IMR-90 (cell line): ENCODE results near the gene TMEM240. TPM values are rescaled to one million over a fixed set of nuclear protein-coding genes. Genes with fewer than 3 reads are reported as not detected.
A peak's percentile ranks its signal among the peaks of the same experiment; 100 is the strongest.

ENCODE experiments used
- ATAC-seq: fragments of 200-7000 bp; cut with Tn5 transposase; 2 replicates; pipeline ENCODE4 v1.9.1; 2020; ENCODE audit warnings: low read depth, mild to moderate bottlenecking, moderate library complexity
- BruUV-seq: library from RNA; stranded (reverse); fragments of 400-500 nt; replicated peaks from 2 replicates; lab custom pipeline; 2021; lab: Mats Ljungman, UMichigan
- CTCF ChIA-PET: fragments of 300-600 bp; formaldehyde crosslinking; extraction: SDS; loops from one replicate; lab custom pipeline; 2021; ENCODE audit warnings: antibody characterized with exemption; lab: Yijun Ruan, JAX
- POLR2A ChIA-PET: fragments of 300-600 bp; sonication (Branson Sonifier 250); formaldehyde crosslinking; loops from one replicate; lab custom pipeline; 2022; ENCODE audit warnings: antibody characterized with exemption; ENCODE audit not compliant: unreplicated experiment; lab: Charles Lee
- DNase-seq: peaks from one replicate; pipeline ENCODE4 v3.0.0; 2013
- H2AFZ ChIP-seq: replicated peaks from 2 replicates; pipeline ENCODE3; 2013; ENCODE audit warnings: low read length, mild to moderate bottlenecking; ENCODE audit not compliant: poor library complexity
- H2AK5ac ChIP-seq: 2 replicates; pipeline ENCODE4 v1.6.1; 2013; ENCODE audit warnings: low read depth, low read length, inconsistent platforms
- H2AK9ac ChIP-seq: replicated peaks from 2 replicates; pipeline ENCODE3; 2013; ENCODE audit warnings: mild to moderate bottlenecking, low read depth, low read length, moderate library complexity; ENCODE audit not compliant: poor library complexity
- H2BK120ac ChIP-seq: 2 replicates; pipeline ENCODE4 v1.6.1; 2013; ENCODE audit warnings: low read depth, low read length, inconsistent platforms
- H2BK15ac ChIP-seq: 3 replicates; pipeline ENCODE4 v1.6.1; 2013; ENCODE audit warnings: low read depth, low read length, inconsistent platforms
- H2BK20ac ChIP-seq: 2 replicates; pipeline ENCODE4 v1.6.1; 2013; ENCODE audit warnings: low read depth, mild to moderate bottlenecking, inconsistent platforms, low read length, moderate library complexity
- H2BK5ac ChIP-seq: 2 replicates; pipeline ENCODE4 v1.6.1; 2013; ENCODE audit warnings: mild to moderate bottlenecking, low read depth, low read length, inconsistent platforms; ENCODE audit not compliant: poor library complexity, severe bottlenecking
- H3K14ac ChIP-seq: replicated peaks from 2 replicates; pipeline ENCODE4 v1.6.1; 2013; ENCODE audit warnings: low read depth, low read length, inconsistent platforms
- H3K18ac ChIP-seq: 2 replicates; pipeline ENCODE4 v1.6.1; 2013; ENCODE audit warnings: low read depth, low read length, control low read depth
- H3K23ac ChIP-seq: 2 replicates; pipeline ENCODE4 v1.6.1; 2013; ENCODE audit warnings: low read depth, low read length, inconsistent platforms
- H3K27ac ChIP-seq: 2 replicates; pipeline ENCODE4 v1.5.1; 2013; ENCODE audit warnings: mild to moderate bottlenecking, control low read depth, low read length; ENCODE audit not compliant: insufficient read depth
- H3K27me3 ChIP-seq: 2 replicates; pipeline ENCODE4 v1.6.1; 2013; ENCODE audit warnings: low read length; ENCODE audit not compliant: control insufficient read depth, insufficient read depth
- H3K36me3 ChIP-seq: 2 replicates; pipeline ENCODE4 v1.6.1; 2013; ENCODE audit warnings: low read length, mixed read lengths; ENCODE audit not compliant: control insufficient read depth, insufficient read depth
- H3K4ac ChIP-seq: 2 replicates; pipeline ENCODE4 v1.6.1; 2013; ENCODE audit warnings: low read depth, low read length, inconsistent platforms
- H3K4me1 ChIP-seq: 2 replicates; pipeline ENCODE4 v1.6.1; 2013; ENCODE audit warnings: low read length, mixed read lengths; ENCODE audit not compliant: control insufficient read depth, insufficient read depth
- H3K4me2 ChIP-seq: 2 replicates; pipeline ENCODE4 v1.6.1; 2013; ENCODE audit warnings: low read depth, mild to moderate bottlenecking, control low read depth, low read length, moderate library complexity
- H3K4me3 ChIP-seq: 2 replicates; pipeline ENCODE4 v1.5.1; 2013; ENCODE audit warnings: low read depth, mild to moderate bottlenecking, control low read depth, low read length, moderate library complexity; ENCODE audit not compliant: insufficient read depth
- H3K56ac ChIP-seq: 2 replicates; pipeline ENCODE4 v1.6.1; 2013; ENCODE audit warnings: low read length, inconsistent platforms; ENCODE audit not compliant: insufficient read depth; ENCODE audit errors: extremely low read depth
- H3K79me1 ChIP-seq, 2 experiments: 2 replicates each; pipeline ENCODE4 v1.6.1; 2013; ENCODE audit warnings: low read length in 2 of 2, inconsistent platforms in 1 of 2, low read depth in 1 of 2
- H3K9ac ChIP-seq: 2 replicates; pipeline ENCODE4 v1.6.1; 2013; ENCODE audit warnings: low read depth, low read length, control low read depth
- H3K9me1 ChIP-seq: 2 replicates; pipeline ENCODE4 v1.6.1; 2013; ENCODE audit warnings: low read length, inconsistent platforms; ENCODE audit not compliant: insufficient read depth
- H3K9me3 ChIP-seq: 2 replicates; pipeline ENCODE4 v1.6.1; 2013; ENCODE audit warnings: low read length; ENCODE audit not compliant: control insufficient read depth, insufficient read depth
- H4K20me1 ChIP-seq: 2 replicates; pipeline ENCODE4 v1.6.1; 2013; ENCODE audit warnings: low read length, inconsistent platforms; ENCODE audit not compliant: insufficient read depth
- H4K5ac ChIP-seq: 2 replicates; pipeline ENCODE4 v1.6.1; 2013; ENCODE audit warnings: mild to moderate bottlenecking, low read depth, low read length, control low read depth
- H4K8ac ChIP-seq, 2 experiments: 2 replicates each; pipeline ENCODE4 v1.6.1; 2013; ENCODE audit warnings: low read depth in 2 of 2, low read length in 2 of 2, control low read depth in 1 of 2, inconsistent platforms in 1 of 2
- H4K91ac ChIP-seq: 2 replicates; pipeline ENCODE4 v1.6.1; 2013; ENCODE audit warnings: low read depth, low read length, inconsistent platforms; ENCODE audit not compliant: insufficient read depth
- BHLHE40 ChIP-seq: fragments of 150-350 bp; IDR thresholded peaks from 2 replicates; pipeline ENCODE4 v1.6.1; 2016; ENCODE audit warnings: mild to moderate bottlenecking, low read depth, low read length
- CEBPB ChIP-seq: IDR thresholded peaks from 2 replicates; pipeline ENCODE4 v1.6.1; 2012; ENCODE audit warnings: low read depth, low read length, improper control_type of control experiment
- CHD1 ChIP-seq: IDR thresholded peaks from 2 replicates; pipeline ENCODE4 v1.6.1; 2012; ENCODE audit warnings: low read depth, low read length, improper control_type of control experiment
- CTCF ChIP-seq: conservative IDR thresholded peaks from 2 replicates; pipeline ENCODE4 v1.5.1; 2012; ENCODE audit warnings: mild to moderate bottlenecking, low read depth, low read length, improper control_type of control experiment
- FOS ChIP-seq: fragments of 150-350 bp; IDR thresholded peaks from 2 replicates; pipeline ENCODE4 v1.6.1; 2016; ENCODE audit warnings: low read depth, low read length
- MAFK ChIP-seq: IDR thresholded peaks from 2 replicates; pipeline ENCODE4 v1.6.1; 2012; ENCODE audit warnings: low read depth, low read length, improper control_type of control experiment
- MAZ ChIP-seq: IDR thresholded peaks from 2 replicates; pipeline ENCODE4 v1.6.1; 2012; ENCODE audit warnings: low read depth, mild to moderate bottlenecking, low read length, improper control_type of control experiment, moderate library complexity, borderline replicate concordance
- MXI1 ChIP-seq: IDR thresholded peaks from 2 replicates; pipeline ENCODE4 v1.6.1; 2012; ENCODE audit warnings: low read depth, mild to moderate bottlenecking, low read length, moderate library complexity, borderline replicate concordance
- NFE2L2 ChIP-seq: fragments of 150-350 bp; IDR thresholded peaks from 2 replicates; pipeline ENCODE4 v1.6.1; 2016; ENCODE audit warnings: low read depth, mild to moderate bottlenecking, low read length
- POLR2A ChIP-seq: IDR thresholded peaks from 2 replicates; pipeline ENCODE4 v1.6.1; 2012; ENCODE audit warnings: mild to moderate bottlenecking, low read depth, low read length
- RAD21 ChIP-seq: IDR thresholded peaks from 2 replicates; pipeline ENCODE4 v1.6.1; 2012; ENCODE audit warnings: low read length, improper control_type of control experiment
- RCOR1 ChIP-seq: IDR thresholded peaks from 2 replicates; pipeline ENCODE4 v1.6.1; 2012; ENCODE audit warnings: mild to moderate bottlenecking, low read length, improper control_type of control experiment; ENCODE audit not compliant: insufficient replicate concordance
- RFX5 ChIP-seq: IDR thresholded peaks from 2 replicates; pipeline ENCODE4 v1.8.0; 2012; ENCODE audit warnings: low read depth, mild to moderate bottlenecking, low read length, moderate library complexity
- SMC3 ChIP-seq: fragments of 150-350 bp; IDR thresholded peaks from 2 replicates; pipeline ENCODE4 v1.6.1; 2016; ENCODE audit warnings: low read depth, mild to moderate bottlenecking, antibody characterized with exemption, low read length, moderate library complexity
- USF2 ChIP-seq: fragments of 150-350 bp; IDR thresholded peaks from 2 replicates; pipeline ENCODE4 v1.6.1; 2017; ENCODE audit warnings: mild to moderate bottlenecking, antibody characterized with exemption, low read length, low read depth
- WGBS, 2 experiments: methylation state at CpG; one replicate each; pipeline versions ENCODE4 v1.1.5 to v1.1.7; 2013; ENCODE audit warnings: missing lambda C conversion rate in 2 of 2; ENCODE audit not compliant: insufficient read length in 1 of 2; ENCODE audit errors: extremely low coverage in 2 of 2; 5-methylcytosine and 5-hydroxymethylcytosine counted together
- dilution Hi-C: fragments of 300-500 bp; cut with HindIII; formaldehyde crosslinking; loops from one replicate; pipeline ENCODE4 v1.14.3; 2018; ENCODE audit warnings: low sequenced_read_pairs; ENCODE audit not compliant: unreplicated experiment
- in situ Hi-C: fragments of 300-500 bp; cut with MboI; formaldehyde crosslinking; loops from 3 replicates; pipeline ENCODE4 v1.14.3; 2019; ENCODE audit warnings: low sequenced_read_pairs, inconsistent platforms, mixed read lengths
- intact Hi-C: fragments of 100-400 bp; cut with micrococcal nuclease; formaldehyde crosslinking; loops from 2 replicates; pipeline ENCODE4 v1.10.0; 2022
- polyA plus RNA-seq, 3 experiments: library from polyadenylated mRNA; depleted of rRNA; stranded (reverse); fragments of >200 nt; gene quantifications; 2 replicates each; pipeline ENCODE4 v1.2.3, GENCODE V29; 2012; ENCODE audit warnings: low replicate concordance in 1 of 3
- total RNA-seq: library from RNA; depleted of rRNA; stranded (reverse); fragments of >200 nt; gene quantifications from 2 replicates; pipeline ENCODE4 v1.2.3, GENCODE V29; 2012

TMEM240 gene
- total and polyA plus RNA-seq, 2 of the 4 experiments (the other 2 are of a cell fraction) = 1.6 to 7.6 TPM

GRCh38 chr1:1536938-1537546 is 3.4 kb downstream of the TMEM240 start:
- in situ Hi-C loops (no loop called here), intact Hi-C loops (no loop called here), dilution Hi-C loops (no loop called here)
- H4K5ac ChIP-seq = no peak overlapping the region
- H3K4me1 ChIP-seq = peaks cover 14% of the 10 kb centered on the region
- BruUV-seq = no TSS peak
- DNase-seq (no peak), ATAC-seq (no peak)
- no peak overlapping the region for H3K56ac ChIP-seq
- no peak overlapping the region for H2BK120ac ChIP-seq
- H4K91ac ChIP-seq = no peak overlapping the region
- H2BK15ac ChIP-seq = no peak overlapping the region
- H2AK5ac ChIP-seq = no peak overlapping the region
- H3K23ac ChIP-seq = no peak overlapping the region
- TF ChIP-seq BHLHE40 (no peak), POLR2A (no peak), MXI1 (no peak), CHD1 (no peak), USF2 (no peak), SMC3 (no peak), RAD21 (no peak), NFE2L2 (no peak), CTCF (no peak), MAFK (no peak), RCOR1 (no peak), MAZ (no peak), RFX5 (no peak), CEBPB (no peak), FOS (no peak)
- H4K20me1 ChIP-seq = peaks cover 25% of the 10 kb centered on the region
- ChIA-PET CTCF (no interaction called here), POLR2A (no interaction called here)
- H3K4me2 ChIP-seq = no peak overlapping the region
- H3K4ac ChIP-seq = no peak overlapping the region
- peaks cover 33% of the 10 kb centered on the region for H3K36me3 ChIP-seq
- no peak overlapping the region for H3K14ac ChIP-seq
- peaks cover 10 to 44% of the 10 kb centered on the region in 2 experiments for H3K79me1 ChIP-seq
- no peak overlapping the region for H2BK5ac ChIP-seq
- no peak overlapping the region for H3K4me3 ChIP-seq
- H3K9ac ChIP-seq = no peak overlapping the region
- H3K27ac ChIP-seq = no peak overlapping the region
- H3K9me3 ChIP-seq = no peaks in the 10 kb centered on the region; the same call in 1 of the 2 replicates
- whole genome bisulfite sequencing, 2 experiments = 88% methylated on average over 8 of the region's 15 CpGs; no CpG with 5 or more reads in 1 of the 2 experiments
- no peak overlapping the region for H3K18ac ChIP-seq
- H3K27me3 ChIP-seq = no peaks in the 10 kb centered on the region
- H4K8ac ChIP-seq = no peak overlapping the region
- peaks cover 17% of the 10 kb centered on the region for H3K9me1 ChIP-seq
- no peak overlapping the region for H2BK20ac ChIP-seq
- peak overlapping the region; percentile 70 for H2AK9ac ChIP-seq
- no peak overlapping the region for H2AFZ ChIP-seq
